ENCODE measurements around the gene FOXN3. TPM values are rescaled to one million over a fixed set of nuclear protein-coding genes. Genes with fewer than 3 reads are reported as not detected.
A peak's percentile ranks its signal among the peaks of the same experiment; 100 is the strongest.

Gene FOXN3
- total RNA-seq, 1 donor from 2014 or later = 108 TPM

- no peak for TF ChIP-seq CTCF (IDR thresholded peaks at IDR 0.05; ENCODE audit: unreplicated experiment)
- no peak overlapping the region for H3K27ac Mint-ChIP-seq (ENCODE audit: unreplicated experiment)
- peaks cover 33% of the 10 kb centered on the region for H3K4me1 Mint-ChIP-seq (ENCODE audit: unreplicated experiment)
- peaks cover 25% of the 10 kb centered on the region for H3K36me3 Mint-ChIP-seq (ENCODE audit: low read depth, unreplicated experiment)
- DNase-seq (ENCODE audit: low spot score) = no peak
- H3K27me3 Mint-ChIP-seq (ENCODE audit: unreplicated experiment) = peaks cover 2% of the 10 kb centered on the region
- peak overlapping the region; percentile 10 for H3K4me3 Mint-ChIP-seq (ENCODE audit: unreplicated experiment)
- no peaks in the 10 kb centered on the region for H3K9me3 Mint-ChIP-seq (ENCODE audit: unreplicated experiment)
Measured at GRCh38 chr14:89292579-89293313, 124.3 kb downstream of the FOXN3 start.

- H3K4me3 Mint-ChIP-seq (ENCODE audit: unreplicated experiment) = no peak overlapping the region
- H3K36me3 Mint-ChIP-seq (ENCODE audit: low read depth, unreplicated experiment) = peaks cover 29% of the 10 kb centered on the region
- H3K9me3 Mint-ChIP-seq (ENCODE audit: unreplicated experiment) = no peaks in the 10 kb centered on the region
- H3K27me3 Mint-ChIP-seq (ENCODE audit: unreplicated experiment) = peaks cover 2% of the 10 kb centered on the region
- no peak overlapping the region for H3K27ac Mint-ChIP-seq (ENCODE audit: unreplicated experiment)
- peaks cover 36% of the 10 kb centered on the region for H3K4me1 Mint-ChIP-seq (ENCODE audit: unreplicated experiment)
- no peak for DNase-seq (ENCODE audit: low spot score)
- no peak for TF ChIP-seq CTCF (IDR thresholded peaks at IDR 0.05; ENCODE audit: unreplicated experiment)
Measured at GRCh38 chr14:89291351-89291940, 125.6 kb downstream of the FOXN3 start.

DNA sequence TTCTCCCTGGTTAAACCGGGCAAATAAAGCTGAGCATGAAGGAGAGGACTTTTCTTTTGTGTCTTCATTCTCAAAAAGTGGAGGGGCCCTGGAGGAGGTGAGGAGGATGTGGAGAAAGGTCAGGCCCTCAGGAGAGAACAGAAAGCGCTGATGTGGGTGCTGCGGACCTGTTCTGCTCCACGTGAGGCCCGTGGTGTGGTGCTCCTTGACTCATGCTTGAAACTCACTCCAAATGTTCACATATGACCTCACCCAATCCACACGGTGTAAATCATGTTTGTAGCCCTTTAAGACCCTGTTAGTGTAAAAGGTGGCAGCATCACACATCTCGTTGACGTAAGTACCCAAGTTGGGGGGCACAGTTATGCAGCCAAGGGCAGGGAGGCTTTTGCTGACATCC, 126.2 kb downstream of the FOXN3 start:
- peaks cover 29% of the 10 kb centered on the region for H3K36me3 Mint-ChIP-seq (ENCODE audit: low read depth, unreplicated experiment)
- no peak for TF ChIP-seq CTCF (IDR thresholded peaks at IDR 0.05; ENCODE audit: unreplicated experiment)
- no peaks in the 10 kb centered on the region for H3K9me3 Mint-ChIP-seq (ENCODE audit: unreplicated experiment)
- H3K4me3 Mint-ChIP-seq (ENCODE audit: unreplicated experiment) = no peak overlapping the region
- no peak for DNase-seq (ENCODE audit: low spot score)
- H3K27me3 Mint-ChIP-seq (ENCODE audit: unreplicated experiment) = peaks cover 2% of the 10 kb centered on the region
- no peak overlapping the region for H3K27ac Mint-ChIP-seq (ENCODE audit: unreplicated experiment)
- peaks cover 36% of the 10 kb centered on the region for H3K4me1 Mint-ChIP-seq (ENCODE audit: unreplicated experiment)

DNA sequence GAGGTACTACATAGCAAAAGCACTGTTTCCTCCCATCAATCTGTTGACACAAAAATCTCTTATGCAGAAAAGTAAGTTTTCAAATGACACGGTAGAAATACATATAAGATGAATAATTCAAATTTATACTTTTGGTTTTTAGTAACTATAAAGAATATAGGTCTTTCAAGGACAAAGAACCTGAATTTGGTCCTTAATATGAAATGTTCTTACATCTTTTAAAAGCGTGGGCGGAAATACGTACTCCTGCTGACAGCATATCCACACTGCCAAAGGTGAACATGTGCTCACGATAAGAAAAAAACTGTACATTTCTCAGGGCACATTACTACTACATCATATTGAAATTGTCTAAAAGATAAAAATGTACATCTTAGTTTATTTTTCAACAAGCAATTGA, 127.6 kb downstream of the FOXN3 start:
- DNase-seq (ENCODE audit: low spot score) = no peak
- H3K27ac Mint-ChIP-seq (ENCODE audit: unreplicated experiment) = no peak overlapping the region
- TF ChIP-seq CTCF (IDR thresholded peaks at IDR 0.05; ENCODE audit: unreplicated experiment) = no peak
- peaks cover 30% of the 10 kb centered on the region for H3K4me1 Mint-ChIP-seq (ENCODE audit: unreplicated experiment)
- H3K4me3 Mint-ChIP-seq (ENCODE audit: unreplicated experiment) = no peak overlapping the region
- peaks cover 29% of the 10 kb centered on the region for H3K36me3 Mint-ChIP-seq (ENCODE audit: low read depth, unreplicated experiment)
- H3K9me3 Mint-ChIP-seq (ENCODE audit: unreplicated experiment) = no peaks in the 10 kb centered on the region
- H3K27me3 Mint-ChIP-seq (ENCODE audit: unreplicated experiment) = peaks cover 4% of the 10 kb centered on the region

DNA sequence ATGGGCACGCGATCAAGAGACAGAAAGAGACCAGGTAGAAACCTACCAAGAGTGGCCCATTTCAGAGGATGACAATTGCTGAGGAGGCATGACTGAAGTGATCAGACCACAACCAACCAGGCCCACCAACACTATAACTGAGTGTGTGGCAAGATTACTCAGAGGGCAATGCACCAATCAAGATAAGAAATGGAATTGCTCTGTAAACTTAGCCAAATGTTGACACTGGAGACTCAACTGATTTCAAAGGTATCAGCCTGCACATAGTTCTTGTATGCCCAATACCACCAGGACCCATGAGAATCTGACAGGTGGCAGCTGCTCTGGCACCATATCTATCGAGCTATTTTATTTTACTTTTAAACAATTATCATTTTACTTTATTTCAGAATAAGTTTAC, 128.9 kb downstream of the FOXN3 start:
- TF ChIP-seq CTCF (IDR thresholded peaks at IDR 0.05; ENCODE audit: unreplicated experiment) = no peak
- H3K27ac Mint-ChIP-seq (ENCODE audit: unreplicated experiment) = no peak overlapping the region
- H3K4me1 Mint-ChIP-seq (ENCODE audit: unreplicated experiment) = peaks cover 16% of the 10 kb centered on the region

More for the DNA sequence above, 128.9 kb downstream of the FOXN3 start:
- H3K36me3 Mint-ChIP-seq (ENCODE audit: low read depth, unreplicated experiment) = peaks cover 26% of the 10 kb centered on the region
- H3K9me3 Mint-ChIP-seq (ENCODE audit: unreplicated experiment) = no peaks in the 10 kb centered on the region
- no peak overlapping the region for H3K4me3 Mint-ChIP-seq (ENCODE audit: unreplicated experiment)
- H3K27me3 Mint-ChIP-seq (ENCODE audit: unreplicated experiment) = peaks cover 4% of the 10 kb centered on the region
- no peak for DNase-seq (ENCODE audit: low spot score)

Measured in endothelial cell (in vitro differentiated cells).